AG09309 (cell line): Measurements from ENCODE around the gene ICE1.
"Not testable (repeated sequence)": the region's sequence is repeated elsewhere in the genome, so short reads cannot be mapped to it uniquely, and the experiment has no call there.

ENCODE experiments used
- DNase-seq: peaks from one replicate; pipeline ENCODE4 v3.0.0-alpha.2; 2010; ENCODE audit warnings: low read depth
- H3K4me3 ChIP-seq: 2 replicates; pipeline ENCODE4 v1.5.1; 2011; ENCODE audit warnings: mild to moderate bottlenecking, low read depth, low read length, moderate library complexity; ENCODE audit not compliant: control insufficient read depth
- CTCF ChIP-seq: IDR thresholded peaks from 2 replicates; pipeline ENCODE4 v1.5.1; 2011; ENCODE audit warnings: mild to moderate bottlenecking, low read depth, low read length, inconsistent platforms; ENCODE audit not compliant: insufficient read depth, control insufficient read depth; ENCODE audit errors: missing control alignments

ICE1 gene

DNA sequence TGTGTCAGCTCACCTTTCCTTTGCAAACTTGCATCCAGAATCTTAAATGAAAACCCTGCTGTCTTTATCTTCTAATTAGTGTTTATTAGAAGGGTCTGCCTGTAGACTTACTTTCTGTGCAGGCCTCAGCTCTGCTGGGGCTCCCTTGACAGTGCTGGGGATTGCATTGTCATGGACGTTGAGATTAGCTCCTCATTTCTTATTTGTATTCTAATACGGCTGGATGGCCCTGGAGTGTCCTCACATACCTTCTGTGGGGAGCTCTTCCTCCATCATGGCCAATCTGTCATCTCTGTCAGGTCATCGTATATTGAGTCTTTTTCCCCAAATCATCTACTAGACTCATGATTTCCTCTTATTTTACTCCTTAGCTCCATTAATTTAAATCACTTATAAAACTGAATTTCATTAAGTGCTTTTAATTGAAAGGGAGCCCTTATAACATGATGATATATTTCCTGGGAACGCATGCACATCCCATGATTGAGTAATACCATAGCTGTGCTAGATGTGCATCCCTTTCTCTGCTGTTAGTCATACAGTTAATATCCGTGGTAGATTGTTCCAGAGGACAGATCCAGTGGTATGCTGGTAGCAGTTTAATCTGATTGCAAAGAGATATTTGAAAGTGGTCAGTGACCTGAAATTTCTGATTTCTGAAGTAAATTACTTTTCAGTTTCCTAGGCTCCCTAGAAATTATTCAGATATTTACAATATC lies 61.6 kb downstream of the ICE1 start:
- TF ChIP-seq CTCF: no peak
- no peak for DNase-seq

GRCh38 chr5:5486122-5486521 lies 63.6 kb downstream of the ICE1 start:
- no peak for TF ChIP-seq CTCF
- no peak for DNase-seq
- H3K4me3 ChIP-seq: no peak overlapping the region

More for the DNA sequence above, 61.6 kb downstream of the ICE1 start:
- H3K4me3 ChIP-seq: no peak overlapping the region

- no peak for TF ChIP-seq CTCF
- DNase-seq: no peak
- no peak overlapping the region for H3K4me3 ChIP-seq
These were observed 65.3 kb downstream of the ICE1 start for GRCh38 chr5:5487585-5488360.

DNA sequence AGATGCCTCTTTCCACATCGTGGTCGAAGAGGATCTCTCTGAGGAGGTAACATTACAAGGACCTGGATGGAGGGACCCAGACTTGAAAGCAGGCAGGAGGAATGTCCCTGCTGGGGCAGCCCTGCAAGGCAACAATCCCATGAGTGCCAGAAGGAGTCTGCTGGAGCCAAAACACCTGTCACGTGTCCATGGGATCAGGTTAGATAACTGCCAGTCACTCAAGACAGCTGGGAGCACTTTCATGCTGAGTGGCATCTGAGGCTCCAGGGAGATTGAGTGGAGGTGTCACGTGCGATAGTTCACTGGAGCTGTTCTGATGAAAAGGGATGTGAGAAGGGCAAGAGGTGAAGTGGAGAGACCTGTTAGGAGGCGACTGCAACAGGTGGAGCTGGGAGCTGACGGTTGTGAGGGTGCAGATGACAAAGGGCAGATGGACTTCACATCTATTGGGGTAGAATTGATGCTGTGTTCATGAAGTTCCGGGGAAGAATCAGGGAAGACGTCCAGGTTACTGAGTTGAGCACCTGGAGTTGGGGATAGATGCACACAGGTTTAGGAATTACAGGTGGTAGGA lies 68.4 kb downstream of the ICE1 start:
- DNase-seq: no peak
- no peak overlapping the region for H3K4me3 ChIP-seq
- no peak for TF ChIP-seq CTCF

- TF ChIP-seq CTCF: peak; percentile 70
- no peak overlapping the region for H3K4me3 ChIP-seq
- no peak for DNase-seq
These were observed 69.8 kb downstream of the ICE1 start for GRCh38 chr5:5492087-5492933.

GRCh38 chr5:5492934-5493271 lies 70.4 kb downstream of the ICE1 start:
- DNase-seq, H3K4me3 ChIP-seq: not testable (repeated sequence)
